Bronchial epithelial cell (primary cell): ENCODE measurements around the gene RER1. TPM values are rescaled to one million over a fixed set of nuclear protein-coding genes. Genes with fewer than 3 reads are reported as not detected.

Experiments
- DNase-seq: peaks from one replicate; pipeline ENCODE4 v3.0.0-alpha.2; 2010; ENCODE audit warnings: low read depth
- FAIRE-seq: peaks from 2 replicates; lab custom pipeline; 2011; peaks lifted over from hg19 to GRCh38; lab: Jason Lieb, UNC
- H3K27me3 ChIP-seq: 2 replicates; pipeline ENCODE4 v1.5.1; 2011; ENCODE audit warnings: low read length; ENCODE audit not compliant: control insufficient read depth, insufficient read depth
- H3K36me3 ChIP-seq: 2 replicates; pipeline ENCODE4 v1.5.1; 2011; ENCODE audit warnings: low read length; ENCODE audit not compliant: control insufficient read depth, insufficient read depth
- H3K4me3 ChIP-seq: 2 replicates; pipeline ENCODE4 v1.5.1; 2011; ENCODE audit warnings: mild to moderate bottlenecking, low read depth, low read length, control low read depth
- CTCF ChIP-seq: IDR thresholded peaks from 2 replicates; pipeline ENCODE4 v1.5.1; 2011; ENCODE audit warnings: mild to moderate bottlenecking, moderate library complexity, low read length, control low read depth, inconsistent platforms; ENCODE audit not compliant: insufficient read depth, severe bottlenecking
- total RNA-seq: library from RNA; depleted of rRNA; stranded (reverse); fragments of >200 nt; gene quantifications from 2 replicates; pipeline ENCODE4 v1.2.1, GENCODE V29; 2014

RER1 gene
- total RNA-seq, 1 donor from 2014 or later, result 94.8 TPM

DNA sequence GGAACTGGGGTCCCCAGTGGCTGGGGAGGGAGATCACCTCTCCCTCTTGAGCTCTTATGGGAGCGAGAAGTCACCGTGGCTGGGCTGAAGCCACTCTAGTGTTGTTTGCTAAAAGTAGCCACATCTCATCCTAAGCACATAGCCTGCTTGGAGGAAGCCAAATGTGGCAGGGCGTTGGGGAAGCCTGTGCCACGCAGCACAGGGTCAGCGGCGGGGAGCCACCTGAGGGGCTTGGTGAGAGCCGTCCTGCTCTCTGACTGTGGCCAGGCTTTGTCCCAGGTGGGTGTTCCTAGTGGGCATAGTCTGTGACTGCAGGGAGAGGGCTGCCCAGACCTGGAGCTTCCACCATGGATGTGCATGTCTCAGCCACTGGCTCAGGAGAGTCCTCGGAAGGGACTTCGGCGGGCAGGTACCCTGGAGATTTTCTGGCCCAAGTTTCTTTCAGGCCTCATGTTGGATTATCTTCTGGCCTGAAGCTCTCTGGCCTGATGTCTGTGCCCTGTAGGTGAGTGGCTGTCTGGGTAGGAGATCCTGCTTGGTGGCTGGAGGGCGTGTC lies 39.2 kb upstream of the RER1 start:
- no peak for TF ChIP-seq CTCF
- DNase-seq (peak; percentile 10), FAIRE-seq (no peak)
- H3K27me3 ChIP-seq, result no peaks in the 10 kb centered on the region
- no peaks in the 10 kb centered on the region for H3K36me3 ChIP-seq
- no peak overlapping the region for H3K4me3 ChIP-seq

GRCh38 chr1:2352897-2353550 lies 38.6 kb upstream of the RER1 start:
- Histone ChIP-seq H3K36me3 (no peaks in the 10 kb centered on the region), H3K4me3 (no peak overlapping the region), H3K27me3 (no peaks in the 10 kb centered on the region)
- DNase-seq (no peak), FAIRE-seq (peak; percentile 43)
- no peak for TF ChIP-seq CTCF

- no peak overlapping the region for H3K4me3 ChIP-seq
- no peaks in the 10 kb centered on the region for H3K27me3 ChIP-seq
- no peak for FAIRE-seq
- TF ChIP-seq CTCF, result no peak
- no peaks in the 10 kb centered on the region for H3K36me3 ChIP-seq
- DNase-seq, result no peak
Measured at GRCh38 chr1:2353551-2354438, 37.8 kb upstream of the RER1 start.

DNA sequence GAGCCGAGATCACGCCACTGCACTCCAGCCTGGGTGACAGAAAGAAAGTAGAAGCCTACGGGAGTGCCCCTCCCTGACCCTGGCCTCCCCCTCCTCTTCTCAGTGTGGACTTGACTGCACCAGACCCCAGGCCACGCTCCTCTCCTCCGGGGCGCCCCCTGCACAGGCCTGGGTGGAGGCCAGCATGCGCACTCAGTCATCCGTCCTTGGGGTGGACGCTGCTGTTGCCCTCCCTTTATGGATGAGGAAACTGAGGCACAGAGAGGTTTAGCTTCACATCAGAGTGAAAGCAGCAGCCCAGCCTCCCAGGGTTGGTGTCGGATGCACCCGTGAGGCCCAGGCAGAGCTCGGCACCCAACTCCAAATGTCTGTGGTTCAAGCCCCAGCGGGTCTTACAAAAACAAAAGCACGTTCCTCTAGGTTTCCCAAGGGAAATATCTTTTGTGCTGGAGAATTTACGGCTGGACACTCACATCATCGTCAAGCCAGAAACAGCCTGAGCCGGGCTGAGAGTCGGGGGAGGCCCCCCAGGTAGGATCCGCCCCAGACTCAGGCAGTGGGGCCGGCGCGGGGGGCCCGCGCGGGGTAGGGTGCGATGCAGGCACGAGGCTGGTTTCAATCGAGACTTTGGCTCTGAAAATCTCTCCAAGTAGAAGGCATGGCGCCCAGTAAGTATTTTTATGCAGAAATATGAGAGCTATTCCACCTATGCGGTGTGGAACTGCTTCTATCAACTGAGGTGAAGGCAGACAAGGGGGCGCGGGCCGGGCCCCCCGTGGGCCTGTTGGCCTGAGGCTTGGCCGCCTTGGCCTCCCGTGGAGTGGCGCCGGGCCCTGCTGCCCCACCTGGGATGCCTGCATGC lies 36.9 kb upstream of the RER1 start:
- H3K36me3 ChIP-seq, result no peaks in the 10 kb centered on the region
- H3K4me3 ChIP-seq, result no peak overlapping the region
- DNase-seq, result no peak
- no peak for TF ChIP-seq CTCF
- FAIRE-seq, result no peak
- H3K27me3 ChIP-seq, result no peaks in the 10 kb centered on the region

DNA sequence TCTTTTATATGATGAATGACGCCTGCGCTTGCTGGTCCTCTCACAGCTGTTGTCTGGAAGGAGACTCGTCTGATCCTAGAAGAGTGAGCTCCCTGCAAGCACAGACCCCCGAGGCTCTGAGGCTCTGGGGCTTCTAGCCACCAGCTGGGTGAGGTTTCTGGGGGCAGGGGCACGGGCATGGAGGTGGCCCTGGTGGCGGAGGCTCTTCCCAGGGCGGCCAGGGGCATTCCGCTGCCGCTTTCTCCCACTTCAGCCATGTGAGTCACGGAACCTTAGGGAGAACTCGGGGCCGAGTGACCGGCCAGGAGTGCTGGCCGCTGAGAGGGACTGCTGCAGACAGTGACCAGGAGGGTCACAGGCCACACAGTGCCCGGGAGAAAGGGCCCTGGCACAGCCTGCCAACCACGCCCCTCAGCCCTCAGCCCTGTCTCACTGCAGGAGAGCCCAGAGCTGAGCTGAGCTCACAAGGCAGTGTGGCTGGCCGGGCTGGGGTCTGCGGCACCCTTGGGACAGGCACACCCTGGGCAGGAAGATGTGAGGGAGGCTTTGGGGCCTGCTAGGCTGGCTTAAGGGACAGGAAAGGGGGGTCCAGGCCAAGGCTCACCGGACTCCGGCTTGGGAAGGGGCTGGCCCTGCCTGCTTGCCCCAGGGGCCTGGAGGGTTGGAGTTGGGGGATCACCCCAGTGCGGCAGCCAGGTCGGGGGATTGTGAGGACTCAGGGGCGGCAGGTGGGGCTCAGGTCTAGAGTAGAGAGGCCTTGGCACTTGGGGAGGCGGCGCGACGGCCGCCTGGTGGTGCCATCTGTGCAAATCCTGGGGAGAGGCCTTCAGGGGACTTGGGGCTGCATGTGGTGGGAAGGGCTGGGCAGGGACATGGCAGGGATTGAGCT lies 36.0 kb upstream of the RER1 start:
- no peaks in the 10 kb centered on the region for H3K27me3 ChIP-seq
- TF ChIP-seq CTCF, result no peak
- H3K4me3 ChIP-seq, result no peak overlapping the region
- H3K36me3 ChIP-seq, result no peaks in the 10 kb centered on the region
- FAIRE-seq (no peak), DNase-seq (no peak)
